Effector memory CD4-positive, alpha-beta T cell (primary cell): ENCODE data around the gene CCDC142.
A peak's percentile ranks its signal among the peaks of the same experiment; 100 is the strongest.
"Not testable (repeated sequence)": the region's sequence is repeated elsewhere in the genome, so short reads cannot be mapped to it uniquely, and the experiment has no call there.

Experiments
- DNase-seq, 3 donors: peaks; one replicate each; pipeline ENCODE4 v3.0.0-alpha.2; 2020
- H3K27ac ChIP-seq: 2 replicates; pipeline ENCODE4 v1.7.0; 2013; ENCODE audit warnings: mild to moderate bottlenecking, low read length, moderate library complexity; ENCODE audit not compliant: insufficient read depth, poor library complexity, severe bottlenecking
- H3K27me3 ChIP-seq: replicated peaks from 2 replicates; pipeline ENCODE4 v1.7.0; 2013; ENCODE audit warnings: mild to moderate bottlenecking, low read length; ENCODE audit not compliant: insufficient read depth, control insufficient read depth, poor library complexity, severe bottlenecking
- H3K36me3 ChIP-seq: 2 replicates; pipeline ENCODE4 v1.7.0; 2013; ENCODE audit warnings: mild to moderate bottlenecking, low read length, moderate library complexity; ENCODE audit not compliant: control insufficient read depth, insufficient read depth
- H3K4me1 ChIP-seq: 2 replicates; pipeline ENCODE4 v1.7.0; 2013; ENCODE audit warnings: low read length, mild to moderate bottlenecking; ENCODE audit not compliant: control insufficient read depth, insufficient read depth, poor library complexity, severe bottlenecking
- H3K4me3 ChIP-seq: 2 replicates; pipeline ENCODE4 v1.7.0; 2013; ENCODE audit warnings: low read length, low read depth, mild to moderate bottlenecking; ENCODE audit not compliant: insufficient read depth, poor library complexity, severe bottlenecking
- H3K9me3 ChIP-seq: 2 replicates; pipeline ENCODE4 v1.7.0; 2013; ENCODE audit warnings: mild to moderate bottlenecking, low read length, moderate library complexity; ENCODE audit not compliant: control insufficient read depth

CCDC142 gene

GRCh38 chr2:74457129-74457548 lies 25.7 kb downstream of the CCDC142 start:
- H3K4me1 ChIP-seq, result peaks cover 23% of the 10 kb centered on the region
- DNase-seq, result no peak
- peak overlapping the region; percentile 69 for H3K4me3 ChIP-seq
- H3K27me3 ChIP-seq, result no peaks in the 10 kb centered on the region
- H3K9me3 ChIP-seq, result no peaks in the 10 kb centered on the region
- peaks cover 12% of the 10 kb centered on the region for H3K36me3 ChIP-seq
- peak overlapping the region; percentile 99 for H3K27ac ChIP-seq

- Histone ChIP-seq H3K4me1 (peaks cover 23% of the 10 kb centered on the region), H3K27me3 (no peaks in the 10 kb centered on the region), H3K9me3 (no peaks in the 10 kb centered on the region), H3K4me3 (peak within 1 kb of the TSS; percentile 68), H3K36me3 (no peaks in the 10 kb centered on the region), H3K27ac (peak within 1 kb of the TSS; percentile 99)
- peak; percentile 95 to 96 (median 95) for DNase-seq
Measured at GRCh38 chr2:74454654-74455511, 27.9 kb downstream of the CCDC142 start, which contains the start of gene INO80B. Gene INO80B (plus strand): TSS chr2:74455087. CDS start chr2:74455117, 30 bp downstream.

- H3K27me3 ChIP-seq, result no peaks in the 10 kb centered on the region
- no peak for DNase-seq
- no peaks in the 10 kb centered on the region for H3K9me3 ChIP-seq
- no peaks in the 10 kb centered on the region for H3K36me3 ChIP-seq
- no peak overlapping the region for H3K4me3 ChIP-seq
- peaks cover 8% of the 10 kb centered on the region for H3K4me1 ChIP-seq
- H3K27ac ChIP-seq, result no peak overlapping the region
Measured at GRCh38 chr2:74450570-74451190, 32.1 kb downstream of the CCDC142 start.

GRCh38 chr2:74448771-74449170 lies 34.0 kb downstream of the CCDC142 start:
- Histone ChIP-seq H3K4me3 (no peak overlapping the region), H3K9me3 (no peaks in the 10 kb centered on the region), H3K4me1 (no peaks in the 10 kb centered on the region), H3K27me3 (no peaks in the 10 kb centered on the region), H3K27ac (no peak overlapping the region), H3K36me3 (no peaks in the 10 kb centered on the region)
- no peak for DNase-seq

- Histone ChIP-seq H3K27me3 (peaks cover 5% of the 10 kb centered on the region), H3K4me3 (no peak overlapping the region), H3K9me3 (no peaks in the 10 kb centered on the region), H3K4me1 (no peaks in the 10 kb centered on the region), H3K27ac (no peak overlapping the region), H3K36me3 (no peaks in the 10 kb centered on the region)
- no peak for DNase-seq
Measured at GRCh38 chr2:74447230-74447999, 35.4 kb downstream of the CCDC142 start.

- Histone ChIP-seq H3K27ac (no peak overlapping the region), H3K27me3 (peaks cover 31% of the 10 kb centered on the region), H3K4me3 (no peak overlapping the region), H3K9me3 (no peaks in the 10 kb centered on the region), H3K36me3 (no peaks in the 10 kb centered on the region), H3K4me1 (peaks cover 19% of the 10 kb centered on the region)
- no peak for DNase-seq
Measured at GRCh38 chr2:74444498-74445318, 38.1 kb downstream of the CCDC142 start.

GRCh38 chr2:74442483-74443297 lies 40.1 kb downstream of the CCDC142 start:
- Histone ChIP-seq H3K27me3 (peaks cover 37% of the 10 kb centered on the region), H3K4me1 (peaks cover 19% of the 10 kb centered on the region)
- not testable (repeated sequence) for H3K27ac ChIP-seq, H3K36me3 ChIP-seq, DNase-seq, H3K4me3 ChIP-seq, H3K9me3 ChIP-seq

GRCh38 chr2:74441690-74442482 lies 40.9 kb downstream of the CCDC142 start, which contains the start of gene RTKN:
Gene RTKN (minus strand): TSS chr2:74441937. CDS start chr2:74441816, 121 bp downstream.
- H3K4me1 ChIP-seq, result peaks cover 19% of the 10 kb centered on the region
- peak within 1 kb of the TSS; percentile 35 for H3K4me3 ChIP-seq
- peak in 1 of 3 donors; percentile 34 for DNase-seq
- no peak within 1 kb of the TSS for H3K27ac ChIP-seq
- H3K27me3 ChIP-seq, result peaks cover 37% of the 10 kb centered on the region
- H3K36me3 ChIP-seq, result no peaks in the 10 kb centered on the region
- H3K9me3 ChIP-seq, result no peaks in the 10 kb centered on the region
